IMR-90 (cell line): Measurements from ENCODE around the gene DOCK4. TPM values are rescaled to one million over a fixed set of nuclear protein-coding genes. Genes with fewer than 3 reads are reported as not detected.

ENCODE experiments used
- ATAC-seq: fragments of 200-7000 bp; cut with Tn5 transposase; 2 replicates; pipeline ENCODE4 v1.9.1; 2020; ENCODE audit warnings: low read depth, mild to moderate bottlenecking, moderate library complexity
- BruUV-seq: library from RNA; stranded (reverse); fragments of 400-500 nt; replicated peaks from 2 replicates; lab custom pipeline; 2021; lab: Mats Ljungman, UMichigan
- CTCF ChIA-PET: fragments of 300-600 bp; formaldehyde crosslinking; extraction: SDS; loops from one replicate; lab custom pipeline; 2021; ENCODE audit warnings: antibody characterized with exemption; lab: Yijun Ruan, JAX
- POLR2A ChIA-PET: fragments of 300-600 bp; sonication (Branson Sonifier 250); formaldehyde crosslinking; loops from one replicate; lab custom pipeline; 2022; ENCODE audit warnings: antibody characterized with exemption; ENCODE audit not compliant: unreplicated experiment; lab: Charles Lee
- DNase-seq: peaks from one replicate; pipeline ENCODE4 v3.0.0; 2013
- H2AFZ ChIP-seq: replicated peaks from 2 replicates; pipeline ENCODE3; 2013; ENCODE audit warnings: low read length, mild to moderate bottlenecking; ENCODE audit not compliant: poor library complexity
- H2AK5ac ChIP-seq: 2 replicates; pipeline ENCODE4 v1.6.1; 2013; ENCODE audit warnings: low read depth, low read length, inconsistent platforms
- H2AK9ac ChIP-seq: replicated peaks from 2 replicates; pipeline ENCODE3; 2013; ENCODE audit warnings: mild to moderate bottlenecking, low read depth, low read length, moderate library complexity; ENCODE audit not compliant: poor library complexity
- H2BK120ac ChIP-seq: 2 replicates; pipeline ENCODE4 v1.6.1; 2013; ENCODE audit warnings: low read depth, low read length, inconsistent platforms
- H2BK15ac ChIP-seq: 3 replicates; pipeline ENCODE4 v1.6.1; 2013; ENCODE audit warnings: low read depth, low read length, inconsistent platforms
- H2BK20ac ChIP-seq: 2 replicates; pipeline ENCODE4 v1.6.1; 2013; ENCODE audit warnings: low read depth, mild to moderate bottlenecking, inconsistent platforms, low read length, moderate library complexity
- H2BK5ac ChIP-seq: 2 replicates; pipeline ENCODE4 v1.6.1; 2013; ENCODE audit warnings: mild to moderate bottlenecking, low read depth, low read length, inconsistent platforms; ENCODE audit not compliant: poor library complexity, severe bottlenecking
- H3K14ac ChIP-seq: replicated peaks from 2 replicates; pipeline ENCODE4 v1.6.1; 2013; ENCODE audit warnings: low read depth, low read length, inconsistent platforms
- H3K18ac ChIP-seq: 2 replicates; pipeline ENCODE4 v1.6.1; 2013; ENCODE audit warnings: low read depth, low read length, control low read depth
- H3K23ac ChIP-seq: 2 replicates; pipeline ENCODE4 v1.6.1; 2013; ENCODE audit warnings: low read depth, low read length, inconsistent platforms
- H3K27ac ChIP-seq: 2 replicates; pipeline ENCODE4 v1.5.1; 2013; ENCODE audit warnings: mild to moderate bottlenecking, control low read depth, low read length; ENCODE audit not compliant: insufficient read depth
- H3K27me3 ChIP-seq: 2 replicates; pipeline ENCODE4 v1.6.1; 2013; ENCODE audit warnings: low read length; ENCODE audit not compliant: control insufficient read depth, insufficient read depth
- H3K36me3 ChIP-seq: 2 replicates; pipeline ENCODE4 v1.6.1; 2013; ENCODE audit warnings: low read length, mixed read lengths; ENCODE audit not compliant: control insufficient read depth, insufficient read depth
- H3K4ac ChIP-seq: 2 replicates; pipeline ENCODE4 v1.6.1; 2013; ENCODE audit warnings: low read depth, low read length, inconsistent platforms
- H3K4me1 ChIP-seq: 2 replicates; pipeline ENCODE4 v1.6.1; 2013; ENCODE audit warnings: low read length, mixed read lengths; ENCODE audit not compliant: control insufficient read depth, insufficient read depth
- H3K4me2 ChIP-seq: 2 replicates; pipeline ENCODE4 v1.6.1; 2013; ENCODE audit warnings: low read depth, mild to moderate bottlenecking, control low read depth, low read length, moderate library complexity
- H3K4me3 ChIP-seq: 2 replicates; pipeline ENCODE4 v1.5.1; 2013; ENCODE audit warnings: low read depth, mild to moderate bottlenecking, control low read depth, low read length, moderate library complexity; ENCODE audit not compliant: insufficient read depth
- H3K56ac ChIP-seq: 2 replicates; pipeline ENCODE4 v1.6.1; 2013; ENCODE audit warnings: low read length, inconsistent platforms; ENCODE audit not compliant: insufficient read depth; ENCODE audit errors: extremely low read depth
- H3K79me1 ChIP-seq, 2 experiments: 2 replicates each; pipeline ENCODE4 v1.6.1; 2013; ENCODE audit warnings: low read length in 2 of 2, inconsistent platforms in 1 of 2, low read depth in 1 of 2
- H3K9ac ChIP-seq: 2 replicates; pipeline ENCODE4 v1.6.1; 2013; ENCODE audit warnings: low read depth, low read length, control low read depth
- H3K9me1 ChIP-seq: 2 replicates; pipeline ENCODE4 v1.6.1; 2013; ENCODE audit warnings: low read length, inconsistent platforms; ENCODE audit not compliant: insufficient read depth
- H3K9me3 ChIP-seq: 2 replicates; pipeline ENCODE4 v1.6.1; 2013; ENCODE audit warnings: low read length; ENCODE audit not compliant: control insufficient read depth, insufficient read depth
- H4K20me1 ChIP-seq: 2 replicates; pipeline ENCODE4 v1.6.1; 2013; ENCODE audit warnings: low read length, inconsistent platforms; ENCODE audit not compliant: insufficient read depth
- H4K5ac ChIP-seq: 2 replicates; pipeline ENCODE4 v1.6.1; 2013; ENCODE audit warnings: mild to moderate bottlenecking, low read depth, low read length, control low read depth
- H4K8ac ChIP-seq, 2 experiments: 2 replicates each; pipeline ENCODE4 v1.6.1; 2013; ENCODE audit warnings: low read depth in 2 of 2, low read length in 2 of 2, control low read depth in 1 of 2, inconsistent platforms in 1 of 2
- H4K91ac ChIP-seq: 2 replicates; pipeline ENCODE4 v1.6.1; 2013; ENCODE audit warnings: low read depth, low read length, inconsistent platforms; ENCODE audit not compliant: insufficient read depth
- BHLHE40 ChIP-seq: fragments of 150-350 bp; IDR thresholded peaks from 2 replicates; pipeline ENCODE4 v1.6.1; 2016; ENCODE audit warnings: mild to moderate bottlenecking, low read depth, low read length
- CEBPB ChIP-seq: IDR thresholded peaks from 2 replicates; pipeline ENCODE4 v1.6.1; 2012; ENCODE audit warnings: low read depth, low read length, improper control_type of control experiment
- CHD1 ChIP-seq: IDR thresholded peaks from 2 replicates; pipeline ENCODE4 v1.6.1; 2012; ENCODE audit warnings: low read depth, low read length, improper control_type of control experiment
- CTCF ChIP-seq: conservative IDR thresholded peaks from 2 replicates; pipeline ENCODE4 v1.5.1; 2012; ENCODE audit warnings: mild to moderate bottlenecking, low read depth, low read length, improper control_type of control experiment
- FOS ChIP-seq: fragments of 150-350 bp; IDR thresholded peaks from 2 replicates; pipeline ENCODE4 v1.6.1; 2016; ENCODE audit warnings: low read depth, low read length
- MAFK ChIP-seq: IDR thresholded peaks from 2 replicates; pipeline ENCODE4 v1.6.1; 2012; ENCODE audit warnings: low read depth, low read length, improper control_type of control experiment
- MAZ ChIP-seq: IDR thresholded peaks from 2 replicates; pipeline ENCODE4 v1.6.1; 2012; ENCODE audit warnings: low read depth, mild to moderate bottlenecking, low read length, improper control_type of control experiment, moderate library complexity, borderline replicate concordance
- MXI1 ChIP-seq: IDR thresholded peaks from 2 replicates; pipeline ENCODE4 v1.6.1; 2012; ENCODE audit warnings: low read depth, mild to moderate bottlenecking, low read length, moderate library complexity, borderline replicate concordance
- NFE2L2 ChIP-seq: fragments of 150-350 bp; IDR thresholded peaks from 2 replicates; pipeline ENCODE4 v1.6.1; 2016; ENCODE audit warnings: low read depth, mild to moderate bottlenecking, low read length
- POLR2A ChIP-seq: IDR thresholded peaks from 2 replicates; pipeline ENCODE4 v1.6.1; 2012; ENCODE audit warnings: mild to moderate bottlenecking, low read depth, low read length
- RAD21 ChIP-seq: IDR thresholded peaks from 2 replicates; pipeline ENCODE4 v1.6.1; 2012; ENCODE audit warnings: low read length, improper control_type of control experiment
- RCOR1 ChIP-seq: IDR thresholded peaks from 2 replicates; pipeline ENCODE4 v1.6.1; 2012; ENCODE audit warnings: mild to moderate bottlenecking, low read length, improper control_type of control experiment; ENCODE audit not compliant: insufficient replicate concordance
- RFX5 ChIP-seq: IDR thresholded peaks from 2 replicates; pipeline ENCODE4 v1.8.0; 2012; ENCODE audit warnings: low read depth, mild to moderate bottlenecking, low read length, moderate library complexity
- SMC3 ChIP-seq: fragments of 150-350 bp; IDR thresholded peaks from 2 replicates; pipeline ENCODE4 v1.6.1; 2016; ENCODE audit warnings: low read depth, mild to moderate bottlenecking, antibody characterized with exemption, low read length, moderate library complexity
- USF2 ChIP-seq: fragments of 150-350 bp; IDR thresholded peaks from 2 replicates; pipeline ENCODE4 v1.6.1; 2017; ENCODE audit warnings: mild to moderate bottlenecking, antibody characterized with exemption, low read length, low read depth
- WGBS, 2 experiments: methylation state at CpG; one replicate each; pipeline versions ENCODE4 v1.1.5 to v1.1.7; 2013; ENCODE audit warnings: missing lambda C conversion rate in 2 of 2; ENCODE audit not compliant: insufficient read length in 1 of 2; ENCODE audit errors: extremely low coverage in 2 of 2; 5-methylcytosine and 5-hydroxymethylcytosine counted together
- dilution Hi-C: fragments of 300-500 bp; cut with HindIII; formaldehyde crosslinking; loops from one replicate; pipeline ENCODE4 v1.14.3; 2018; ENCODE audit warnings: low sequenced_read_pairs; ENCODE audit not compliant: unreplicated experiment
- in situ Hi-C: fragments of 300-500 bp; cut with MboI; formaldehyde crosslinking; loops from 3 replicates; pipeline ENCODE4 v1.14.3; 2019; ENCODE audit warnings: low sequenced_read_pairs, inconsistent platforms, mixed read lengths
- intact Hi-C: fragments of 100-400 bp; cut with micrococcal nuclease; formaldehyde crosslinking; loops from 2 replicates; pipeline ENCODE4 v1.10.0; 2022
- polyA plus RNA-seq, 3 experiments: library from polyadenylated mRNA; depleted of rRNA; stranded (reverse); fragments of >200 nt; gene quantifications; 2 replicates each; pipeline ENCODE4 v1.2.3, GENCODE V29; 2012; ENCODE audit warnings: low replicate concordance in 1 of 3
- total RNA-seq: library from RNA; depleted of rRNA; stranded (reverse); fragments of >200 nt; gene quantifications from 2 replicates; pipeline ENCODE4 v1.2.3, GENCODE V29; 2012
- TF ChIP-seq, protein P1 (sequence below): fragments of 150-350 bp; IDR thresholded peaks from 2 replicates; pipeline ENCODE4 v1.6.1; 2016; ENCODE audit warnings: low read depth, mild to moderate bottlenecking, low read length, moderate library complexity, borderline replicate concordance

The DOCK4 gene
- total and polyA plus RNA-seq, 2 of the 4 experiments (the other 2 are of a cell fraction) = 4.4 to 12.2 TPM

GRCh38 chr7:112010994-112011393, 195.2 kb downstream of the DOCK4 start:
- no peak for TF ChIP-seq FOS
- no peak for TF ChIP-seq NFE2L2
- TF ChIP-seq USF2 = no peak
- TF ChIP-seq CEBPB = no peak
- TF ChIP-seq RCOR1 = no peak
- no peak for TF ChIP-seq MXI1
- TF ChIP-seq CHD1 = no peak
- TF ChIP-seq, protein P1, sequence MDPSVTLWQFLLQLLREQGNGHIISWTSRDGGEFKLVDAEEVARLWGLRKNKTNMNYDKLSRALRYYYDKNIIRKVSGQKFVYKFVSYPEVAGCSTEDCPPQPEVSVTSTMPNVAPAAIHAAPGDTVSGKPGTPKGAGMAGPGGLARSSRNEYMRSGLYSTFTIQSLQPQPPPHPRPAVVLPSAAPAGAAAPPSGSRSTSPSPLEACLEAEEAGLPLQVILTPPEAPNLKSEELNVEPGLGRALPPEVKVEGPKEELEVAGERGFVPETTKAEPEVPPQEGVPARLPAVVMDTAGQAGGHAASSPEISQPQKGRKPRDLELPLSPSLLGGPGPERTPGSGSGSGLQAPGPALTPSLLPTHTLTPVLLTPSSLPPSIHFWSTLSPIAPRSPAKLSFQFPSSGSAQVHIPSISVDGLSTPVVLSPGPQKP = no peak
- TF ChIP-seq RAD21 = no peak
- TF ChIP-seq CTCF = no peak
- no peak for TF ChIP-seq BHLHE40
- TF ChIP-seq POLR2A = no peak
- no peak for TF ChIP-seq RFX5
- no peak for TF ChIP-seq MAFK
- TF ChIP-seq SMC3 = no peak
- no peak for TF ChIP-seq MAZ
- H4K20me1 ChIP-seq = no peaks in the 10 kb centered on the region; the same call in 1 of the 2 replicates
- no peak overlapping the region for H2BK120ac ChIP-seq
- no peak overlapping the region for H4K5ac ChIP-seq
- no peak overlapping the region for H3K4me3 ChIP-seq
- no peak overlapping the region for H2AK5ac ChIP-seq
- H3K9ac ChIP-seq = no peak overlapping the region
- H3K79me1 ChIP-seq = peaks cover 3 to 8% of the 10 kb centered on the region in 2 experiments; a peak in 1 of 4 replicates
- WGBS, 2 experiments = 95% methylated on average over 3 of the region's 4 CpGs; no CpG with 5 or more reads in 1 of the 2 experiments
- peaks cover 3% of the 10 kb centered on the region; the same call in 1 of the 2 replicates for H3K9me1 ChIP-seq
- H3K27ac ChIP-seq = no peak overlapping the region
- no peak for ATAC-seq
- H3K4ac ChIP-seq = no peak overlapping the region
- no peak overlapping the region for H3K4me2 ChIP-seq
- no peak overlapping the region for H2BK5ac ChIP-seq
- no peak overlapping the region for H3K56ac ChIP-seq
- no peaks in the 10 kb centered on the region for H3K27me3 ChIP-seq
- no peak overlapping the region for H2AK9ac ChIP-seq
- ChIA-PET POLR2A (no interaction called here), CTCF (no interaction called here)
- in situ Hi-C loops = no loop called here
- no peaks in the 10 kb centered on the region for H3K9me3 ChIP-seq
- H3K14ac ChIP-seq = no peak overlapping the region
- no peak overlapping the region for H2AFZ ChIP-seq
- no peak overlapping the region for H2BK20ac ChIP-seq
- H4K91ac ChIP-seq = no peak overlapping the region
- no peak for DNase-seq
- no TSS peak for BruUV-seq
- H3K36me3 ChIP-seq = no peaks in the 10 kb centered on the region
- dilution Hi-C loops = no loop called here
- H2BK15ac ChIP-seq = no peak overlapping the region
- H3K23ac ChIP-seq = no peak overlapping the region
- H4K8ac ChIP-seq = no peak overlapping the region
- H3K4me1 ChIP-seq = no peaks in the 10 kb centered on the region
- intact Hi-C loops = no loop called here
- no peak overlapping the region for H3K18ac ChIP-seq
